Epithelial cell of prostate (primary cell): Measurements from ENCODE around the gene SYTL5.

Experiments used
- DNase-seq: peaks from one replicate; pipeline ENCODE4 v3.0.0-alpha.2; 2011; ENCODE audit warnings: low read depth, low spot score
- H3K27ac ChIP-seq: fragments of 450-650 bp; 2 replicates; pipeline ENCODE4 v1.5.1; 2017; ENCODE audit warnings: mild to moderate bottlenecking

Gene SYTL5

DNA sequence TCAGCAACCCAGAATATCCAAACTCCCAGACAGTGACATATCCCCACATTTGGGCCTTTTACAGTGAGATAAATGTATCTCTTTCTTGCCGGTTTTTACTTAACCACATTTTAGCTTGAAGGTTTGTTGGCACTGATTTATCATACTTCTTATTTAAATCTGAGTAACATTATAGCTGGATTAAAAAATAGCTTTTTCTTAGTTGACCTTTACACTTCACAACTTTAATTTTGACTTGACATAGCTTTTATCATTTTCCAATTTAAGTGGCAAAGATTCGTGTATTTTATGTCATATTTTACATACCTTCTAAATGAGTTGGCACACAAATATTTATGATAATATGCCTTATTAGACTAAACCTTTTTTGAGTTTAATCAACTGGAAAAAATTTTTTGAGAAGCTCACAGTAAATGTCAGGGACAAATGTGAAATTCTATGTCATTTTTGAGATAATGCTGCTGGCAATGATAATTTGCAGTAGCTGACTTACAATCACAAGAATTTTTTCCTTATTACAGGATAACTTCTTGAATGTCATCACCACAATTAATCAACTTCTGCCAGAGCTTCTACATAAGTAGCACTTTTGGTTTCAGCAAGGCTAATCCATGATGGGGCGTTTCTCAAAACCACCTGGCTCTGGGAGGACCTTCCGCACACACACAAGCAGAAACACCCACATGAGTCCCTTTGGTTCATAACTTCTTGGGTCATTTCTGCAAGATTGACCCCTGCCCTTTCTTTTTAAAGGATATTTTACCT, 80.3 kb downstream of the SYTL5 start:
- H3K27ac ChIP-seq: no peak overlapping the region
- no peak for DNase-seq

DNA sequence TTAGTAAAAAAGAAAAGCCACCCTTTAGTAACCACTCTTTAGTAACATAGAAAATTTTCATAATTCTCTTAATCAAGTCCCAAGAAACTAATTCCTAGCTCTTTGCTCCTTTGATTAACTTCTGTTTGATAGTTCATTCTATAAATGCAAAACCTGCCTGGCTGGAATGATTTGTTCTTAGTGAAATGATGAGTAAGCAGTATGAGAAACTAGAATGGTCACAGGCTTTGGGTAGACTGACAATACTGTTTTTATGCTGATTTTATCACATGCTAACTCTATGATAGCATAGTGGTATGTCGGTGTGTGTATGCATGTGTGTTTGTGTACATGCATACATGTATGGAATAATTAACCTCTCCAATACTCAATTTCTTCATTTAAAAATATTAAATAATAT, 81.2 kb downstream of the SYTL5 start:
- no peak for DNase-seq
- H3K27ac ChIP-seq: no peak overlapping the region

DNA sequence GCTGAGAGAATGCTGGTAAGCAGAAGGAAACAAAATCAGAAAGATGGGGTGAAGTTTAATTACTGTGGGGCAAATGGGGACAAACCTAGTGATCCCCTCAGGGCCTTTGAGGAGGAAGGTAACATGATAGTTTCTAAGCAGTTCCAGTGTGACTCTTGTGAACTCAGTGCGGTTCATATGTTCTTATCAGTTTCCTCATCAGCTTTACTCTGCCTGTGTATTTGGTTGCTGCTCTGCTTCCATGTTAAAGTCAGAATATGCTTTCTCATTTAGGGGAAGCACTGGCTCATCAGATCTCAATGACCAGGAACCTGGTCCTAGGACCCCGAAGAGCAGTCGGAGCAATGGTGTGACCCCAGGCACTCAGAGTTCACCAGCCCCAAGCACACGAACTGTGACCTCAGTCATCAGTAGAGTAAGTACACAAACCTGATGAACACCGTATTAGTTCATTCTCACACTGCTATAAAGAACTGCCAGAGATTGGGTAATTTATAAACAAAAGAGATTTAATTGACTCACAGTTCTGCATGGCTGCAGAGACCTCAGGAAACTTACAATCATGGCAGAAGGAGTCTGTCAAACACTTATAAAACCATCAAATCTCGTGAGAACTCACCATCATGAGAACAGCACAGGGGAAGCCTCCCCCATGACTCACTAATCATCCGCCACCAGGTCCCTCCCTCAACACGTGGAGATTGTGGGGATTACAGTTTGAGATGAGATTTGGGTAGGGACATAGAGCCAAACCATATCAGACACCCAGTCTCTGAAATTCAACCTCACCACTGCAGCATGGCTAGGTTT, 83.0 kb downstream of the SYTL5 start:
- DNase-seq: no peak
- H3K27ac ChIP-seq: no peak overlapping the region

DNA sequence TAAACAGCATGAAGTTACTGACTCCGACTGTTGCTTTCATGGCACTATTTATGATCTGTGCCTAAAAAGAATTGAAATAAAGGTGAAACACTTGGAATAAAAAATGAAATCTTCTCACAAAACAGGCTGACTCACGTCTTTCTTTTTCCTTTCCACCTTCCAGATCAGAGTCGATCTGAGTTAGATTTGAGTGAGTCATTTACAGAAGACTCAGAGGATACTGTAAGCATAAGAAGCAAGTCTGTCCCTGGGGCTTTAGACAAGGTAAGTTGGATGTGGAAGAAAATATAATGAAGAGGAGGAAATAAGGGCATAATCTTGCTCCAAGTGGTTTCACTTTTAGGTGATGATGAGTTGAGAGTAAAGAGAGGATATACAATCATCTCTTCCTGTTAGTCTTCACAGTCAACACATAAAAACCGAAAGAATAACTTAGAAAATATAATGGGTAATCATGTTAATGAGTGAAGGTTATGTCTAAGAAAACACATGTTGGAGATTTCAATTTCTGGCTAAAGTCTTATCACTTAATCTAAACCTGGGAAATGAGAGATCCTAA, 89.7 kb downstream of the SYTL5 start:
- peak overlapping the region; percentile 49 for H3K27ac ChIP-seq
- no peak for DNase-seq

DNA sequence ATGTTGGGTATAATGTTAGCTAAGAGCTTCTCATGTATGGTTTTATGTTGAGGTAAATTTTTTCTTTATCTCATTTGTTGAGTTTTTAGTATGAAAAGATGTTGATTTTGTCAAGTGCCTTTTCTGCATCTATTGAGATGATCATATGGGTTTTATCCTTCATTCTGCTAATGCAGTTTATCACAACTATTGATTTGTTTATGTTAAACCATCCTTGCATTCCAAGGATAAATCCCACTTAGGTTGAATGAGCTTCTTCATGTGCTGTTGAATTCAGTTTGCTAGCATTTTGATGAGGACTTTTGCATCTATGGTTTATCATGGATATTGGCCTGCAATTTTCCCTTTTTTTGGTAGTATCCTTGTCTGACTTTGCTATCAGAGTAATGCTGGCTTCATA, 93.3 kb downstream of the SYTL5 start:
- H3K27ac ChIP-seq: no peak overlapping the region
- DNase-seq: no peak

DNA sequence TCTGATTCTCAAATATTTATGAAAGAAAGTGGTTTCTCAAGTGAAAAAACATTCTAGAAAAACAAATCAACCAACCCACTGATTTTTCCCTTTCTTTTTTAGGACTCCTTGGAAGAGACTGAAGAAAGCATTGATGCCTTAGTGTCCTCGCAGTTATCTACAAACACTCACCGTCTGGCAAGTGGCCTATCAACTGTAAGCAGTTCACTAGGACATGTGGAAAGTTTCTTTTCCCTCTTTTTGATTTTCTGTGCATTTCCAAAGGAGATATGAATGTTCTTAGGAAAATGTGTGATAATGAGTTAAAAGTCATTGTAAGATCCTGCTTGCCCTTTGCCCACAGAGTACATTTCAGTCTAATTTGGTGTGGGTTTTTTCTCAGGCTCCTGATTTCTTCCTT, 95.9 kb downstream of the SYTL5 start:
- no peak overlapping the region for H3K27ac ChIP-seq
- DNase-seq: no peak

DNA sequence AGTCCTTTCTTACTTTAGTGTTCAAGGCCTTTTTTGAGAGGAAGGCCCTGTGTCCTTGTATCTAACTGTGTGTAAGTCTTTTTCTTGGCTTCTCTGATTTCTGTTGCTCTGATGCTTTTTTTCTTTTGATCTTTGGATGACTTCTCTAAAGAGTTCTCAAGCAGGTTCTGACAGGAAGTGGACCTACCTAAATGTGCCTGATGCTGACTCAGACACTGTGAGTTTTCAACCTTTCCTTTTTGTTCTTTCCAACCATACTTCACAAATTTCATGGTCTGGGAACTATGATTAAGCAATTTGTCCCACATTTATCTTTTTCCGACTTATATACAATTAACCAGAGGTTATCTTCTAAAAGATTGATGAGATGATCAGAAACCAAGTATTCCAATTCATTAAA, 96.5 kb downstream of the SYTL5 start:
- no peak for DNase-seq
- H3K27ac ChIP-seq: no peak overlapping the region

DNA sequence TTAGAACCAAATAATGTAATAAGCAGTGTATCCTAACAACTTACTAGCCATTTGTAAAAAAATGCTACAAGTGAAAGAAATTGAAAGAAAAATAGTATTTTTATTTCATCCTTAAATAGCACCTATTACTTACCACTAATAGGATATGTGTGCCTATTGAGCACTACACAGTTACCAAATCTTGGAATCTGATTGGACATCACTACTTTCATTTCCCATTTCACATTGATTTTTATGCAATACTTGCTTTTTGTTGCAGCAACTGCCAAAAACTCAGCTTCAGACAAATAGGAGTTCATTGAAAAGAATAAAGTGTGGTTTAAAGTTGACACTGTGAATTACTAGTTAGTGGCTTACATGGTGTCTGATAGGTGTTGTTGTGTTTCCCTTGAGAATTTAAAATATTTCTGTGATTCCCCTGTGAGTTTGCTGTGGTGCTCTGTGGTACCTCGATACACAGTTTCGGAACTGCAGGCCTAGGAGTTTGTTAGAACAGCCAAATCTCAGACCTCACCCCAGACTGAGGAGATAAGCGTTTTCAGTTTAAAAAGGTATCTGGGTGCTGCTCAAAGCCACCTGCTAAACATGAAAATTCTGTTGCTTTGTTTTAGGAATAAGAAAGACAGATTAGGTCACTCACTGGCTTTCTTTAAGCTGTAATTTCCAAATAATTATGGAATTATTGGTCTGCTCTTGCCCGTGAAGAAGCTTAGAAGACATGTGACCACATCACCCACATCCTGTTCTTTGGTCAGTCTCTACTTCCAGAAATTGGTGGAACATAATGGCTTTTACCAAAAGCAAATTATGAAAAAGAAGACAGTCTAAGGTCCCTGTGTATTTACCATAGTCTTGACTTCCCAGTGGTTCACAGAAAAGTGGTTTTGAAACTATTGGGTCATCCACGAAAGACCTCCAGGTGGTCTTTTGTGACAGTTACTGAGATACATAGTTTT, 97.8 kb downstream of the SYTL5 start:
- no peak for DNase-seq
- no peak overlapping the region for H3K27ac ChIP-seq

DNA sequence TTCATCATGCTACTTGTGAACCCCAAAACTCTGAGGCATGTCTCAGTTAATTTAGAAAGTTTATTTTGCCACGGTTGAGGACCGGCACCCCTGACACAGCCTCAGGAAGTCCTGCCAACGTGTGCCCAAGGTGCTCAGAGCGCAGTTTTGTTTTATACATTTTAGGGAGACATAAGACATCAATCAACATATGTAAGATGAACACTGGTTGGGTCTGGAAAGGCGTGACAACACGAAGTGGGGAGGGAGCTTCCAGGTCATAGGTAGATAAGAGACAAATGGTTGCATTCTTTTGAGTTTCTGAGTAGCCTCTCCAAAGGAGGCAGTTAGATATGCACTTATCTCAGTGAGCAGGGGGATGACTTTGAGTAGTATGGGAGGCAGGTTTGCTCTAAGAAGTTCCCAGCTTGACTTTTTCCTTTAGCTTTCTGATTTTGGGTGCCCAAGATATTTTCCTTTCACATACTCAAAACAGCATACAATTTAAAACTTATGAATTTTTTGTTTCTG, 98.9 kb downstream of the SYTL5 start:
- no peak overlapping the region for H3K27ac ChIP-seq
- no peak for DNase-seq

DNA sequence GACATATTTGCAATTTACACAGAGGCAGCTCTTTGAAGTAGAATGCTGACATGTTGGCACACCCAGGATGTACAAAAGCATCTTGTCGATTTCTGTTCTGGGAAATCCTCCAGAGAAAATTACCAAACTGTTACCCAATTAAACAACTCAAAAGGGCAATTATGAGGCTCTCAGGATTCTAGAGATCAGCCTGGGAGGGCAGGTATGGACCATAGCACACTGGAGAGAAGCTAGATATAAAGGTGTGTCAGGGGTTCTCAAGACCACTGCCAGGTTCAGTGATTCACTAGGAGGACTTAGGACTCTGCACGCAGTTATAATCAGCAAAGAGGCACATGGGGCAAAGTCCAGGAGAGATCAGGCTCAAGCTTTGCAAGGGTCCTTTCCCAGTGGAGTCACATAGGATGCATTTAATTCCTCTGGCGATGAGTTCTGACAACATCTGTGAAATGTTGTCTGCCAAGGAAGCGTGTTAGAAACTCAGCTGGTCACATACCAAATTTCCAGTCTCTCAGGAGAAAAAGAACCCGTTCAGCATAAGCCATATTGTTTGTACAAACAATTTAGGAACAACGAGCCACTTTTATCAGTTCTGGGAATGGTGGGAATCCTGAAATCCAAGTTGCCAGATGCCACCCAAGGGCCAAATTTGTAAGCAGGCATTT, 100.8 kb downstream of the SYTL5 start:
- H3K27ac ChIP-seq: no peak overlapping the region
- DNase-seq: no peak

DNA sequence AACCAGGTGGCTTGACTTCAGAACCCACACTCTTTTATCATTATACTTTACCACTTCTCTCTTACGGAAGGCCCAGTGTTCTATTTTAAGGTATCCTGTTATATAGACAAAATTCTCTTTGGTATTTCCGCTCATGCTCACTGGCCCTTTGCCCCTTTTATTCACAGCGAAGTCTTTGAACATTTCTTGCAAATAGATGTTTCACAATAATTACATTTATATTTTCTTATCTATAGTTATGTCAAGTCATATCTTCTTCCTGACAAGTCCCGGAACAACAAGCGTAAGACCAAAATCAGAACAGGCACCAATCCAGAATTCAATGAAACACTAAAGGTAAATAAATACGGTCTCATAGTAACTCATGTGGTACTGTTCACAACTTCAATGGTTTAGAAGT, 102.0 kb downstream of the SYTL5 start:
- H3K27ac ChIP-seq: no peak overlapping the region
- no peak for DNase-seq

DNA sequence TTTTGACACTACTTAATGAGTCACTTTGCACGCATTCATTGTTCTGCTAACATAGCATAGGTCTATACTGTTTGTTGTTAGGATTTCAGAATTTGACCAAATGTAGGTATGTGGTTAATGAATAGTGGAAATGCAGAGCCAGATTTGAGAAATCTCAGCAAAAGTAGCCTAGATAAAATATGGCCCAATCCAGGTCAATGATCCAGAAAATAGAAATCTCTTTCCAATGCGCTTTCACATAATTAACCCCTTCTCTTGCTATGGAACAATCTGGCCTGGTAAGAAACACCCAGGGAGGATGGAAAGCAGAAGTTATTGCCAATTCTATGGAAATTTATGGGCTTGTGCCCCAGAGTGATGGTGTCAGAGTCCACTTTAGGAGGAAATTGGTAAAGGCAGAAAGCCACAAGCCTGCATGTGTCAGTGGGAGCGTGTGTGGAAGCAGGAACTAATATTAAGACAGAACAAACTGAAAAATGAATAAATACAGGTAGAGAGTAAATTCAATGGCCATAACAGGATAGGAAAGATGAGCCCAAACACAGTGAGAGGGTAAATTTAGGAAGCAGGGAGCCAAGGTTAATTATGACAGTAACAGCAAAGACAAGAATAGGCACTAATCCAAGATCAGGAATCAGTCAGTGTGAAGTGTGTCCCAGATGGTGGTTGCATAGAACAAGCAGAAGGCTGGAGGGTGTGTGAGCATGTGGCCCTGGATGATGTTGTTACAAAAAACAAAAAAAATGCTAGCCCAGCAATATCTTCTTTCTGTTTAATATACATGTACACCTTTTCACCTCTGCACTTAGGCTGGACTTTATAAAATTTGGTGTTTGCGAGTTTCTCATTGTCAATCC, 102.9 kb downstream of the SYTL5 start:
- no peak for DNase-seq
- no peak overlapping the region for H3K27ac ChIP-seq

DNA sequence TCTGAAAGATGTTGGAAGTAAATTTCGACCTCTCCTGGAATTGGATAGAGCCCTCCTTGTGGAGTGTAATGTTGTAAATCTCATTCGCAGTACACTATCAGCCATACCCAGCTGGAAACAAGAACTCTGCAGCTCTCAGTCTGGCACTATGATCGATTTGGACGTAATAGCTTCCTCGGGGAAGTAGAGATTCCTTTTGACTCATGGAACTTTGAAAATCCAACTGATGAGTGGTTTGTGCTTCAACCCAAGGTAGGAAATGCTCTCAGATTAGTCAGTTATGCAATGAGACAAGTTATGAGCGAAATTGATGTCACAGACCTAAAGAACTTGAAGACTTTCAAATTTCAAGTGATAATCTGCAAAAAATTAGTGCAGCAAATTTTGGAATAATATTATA, 103.9 kb downstream of the SYTL5 start:
- no peak overlapping the region for H3K27ac ChIP-seq
- no peak for DNase-seq

DNA sequence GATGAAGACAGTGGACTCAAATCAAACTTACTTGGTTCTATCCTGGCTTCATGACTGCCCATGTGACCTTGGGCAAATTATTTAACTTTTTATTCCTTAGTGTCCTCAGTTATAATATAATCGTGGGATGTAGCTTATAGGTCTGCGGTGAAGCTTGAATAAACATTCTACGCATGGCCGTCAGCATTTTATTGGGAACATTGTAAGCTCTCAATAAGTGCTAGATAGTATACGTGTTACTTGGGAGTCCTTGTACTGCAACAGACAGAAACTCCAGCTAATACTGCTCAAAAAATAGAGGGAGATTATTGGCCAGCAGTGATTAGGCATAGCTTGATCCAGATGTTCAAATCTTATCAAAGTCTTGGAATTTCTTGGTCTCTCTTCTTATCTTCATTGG, 104.8 kb downstream of the SYTL5 start:
- no peak for DNase-seq
- no peak overlapping the region for H3K27ac ChIP-seq

DNA sequence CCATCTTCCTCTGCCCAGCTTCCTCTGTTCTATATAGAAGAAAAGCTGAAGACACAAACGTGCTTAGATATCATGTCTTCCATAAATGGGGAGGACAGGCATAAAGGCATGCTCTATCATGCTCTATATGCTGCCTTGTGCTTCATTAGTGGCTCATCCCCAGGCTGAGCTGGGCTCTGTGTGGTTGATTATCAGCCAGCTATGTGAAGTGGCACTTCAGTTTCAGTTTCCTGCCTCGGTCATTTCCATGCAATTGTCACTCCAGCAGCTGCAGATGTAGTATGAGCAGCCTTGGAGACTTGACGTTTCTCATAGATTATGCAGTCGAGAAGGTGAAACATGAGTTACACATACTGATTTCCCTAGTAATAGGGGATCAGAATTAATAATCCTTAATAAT, 106.2 kb downstream of the SYTL5 start:
- no peak overlapping the region for H3K27ac ChIP-seq
- no peak for DNase-seq

DNA sequence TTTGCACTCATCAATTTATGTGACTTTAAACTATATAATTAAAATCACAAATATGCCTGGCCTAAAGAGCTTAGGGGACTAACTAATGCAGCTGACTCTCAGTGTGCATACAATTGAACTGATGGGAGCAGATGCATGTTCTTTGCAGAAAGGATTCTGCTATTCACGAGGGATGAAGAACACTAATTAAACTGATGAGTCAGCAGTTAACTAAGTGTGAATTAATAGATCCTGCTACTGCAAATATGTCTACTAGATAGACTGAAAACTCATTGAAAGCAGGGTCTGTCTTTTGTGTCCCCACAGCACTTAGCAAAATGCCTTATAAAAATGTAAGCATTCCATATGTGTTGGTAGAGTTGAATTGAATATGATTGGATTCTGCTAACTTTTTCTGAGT, 110.4 kb downstream of the SYTL5 start:
- no peak overlapping the region for H3K27ac ChIP-seq
- no peak for DNase-seq

DNA sequence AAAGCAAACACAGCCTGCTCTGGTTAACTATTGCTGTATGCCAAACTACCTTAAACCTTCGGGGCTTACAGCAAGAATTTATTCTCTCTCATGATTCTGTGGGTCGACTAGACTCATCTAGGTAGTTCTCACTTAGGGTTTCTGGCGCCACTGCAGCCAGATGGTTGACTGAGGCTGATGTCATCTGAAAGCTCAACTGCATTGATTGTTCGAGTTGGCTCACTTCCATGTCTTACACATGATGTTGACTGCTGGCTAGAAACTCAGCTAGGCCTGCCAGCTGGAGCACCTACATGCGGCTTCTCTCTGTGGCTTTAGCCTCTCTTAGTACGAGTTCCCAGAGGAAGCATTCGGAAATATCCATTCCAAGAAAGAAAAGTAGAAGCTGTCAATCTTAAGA, 111.1 kb downstream of the SYTL5 start:
- DNase-seq: no peak
- H3K27ac ChIP-seq: no peak overlapping the region

DNA sequence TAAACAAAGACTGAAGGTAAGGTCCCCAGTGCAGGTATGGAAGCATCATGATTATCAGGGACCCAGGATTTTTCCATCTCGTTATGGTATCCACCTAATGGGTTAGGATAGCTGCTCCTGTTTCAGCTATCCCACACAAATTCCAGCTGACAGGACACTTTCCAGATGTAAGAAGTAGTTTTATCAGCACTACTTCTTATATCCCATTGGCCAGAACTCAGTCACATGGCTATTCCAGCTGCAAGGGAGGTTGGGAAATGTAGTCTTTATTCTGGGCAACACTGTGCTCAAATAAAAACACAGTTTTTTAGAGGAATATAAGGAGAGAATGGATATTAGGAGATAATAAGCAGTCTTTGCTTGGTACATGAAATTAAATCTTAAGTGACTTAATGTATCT, 117.6 kb downstream of the SYTL5 start:
- no peak for DNase-seq
- H3K27ac ChIP-seq: no peak overlapping the region

DNA sequence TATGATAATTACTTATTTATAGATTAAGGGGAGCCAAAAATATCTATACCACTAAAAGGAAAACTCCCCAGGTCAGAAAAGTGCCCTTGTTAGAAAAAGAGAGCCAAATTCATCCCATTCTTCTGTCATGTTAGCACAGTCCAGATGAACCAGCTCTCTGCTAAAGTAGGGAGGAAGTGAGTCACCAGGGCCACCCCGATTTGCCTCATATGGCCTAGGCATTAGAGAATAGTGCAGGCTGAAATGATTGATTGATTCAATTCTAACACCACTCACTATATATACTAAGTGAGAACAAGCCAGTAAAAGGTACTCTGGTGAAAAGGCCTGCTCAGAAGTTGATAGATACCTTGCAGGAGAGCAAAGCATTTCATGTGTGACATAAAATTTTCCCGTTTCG, 119.8 kb downstream of the SYTL5 start:
- no peak for DNase-seq
- H3K27ac ChIP-seq: no peak overlapping the region
